SK-N-SH treated with all-trans-retinoic acid at 6 μM for 48 hours (cell line): ENCODE measurements around the gene DNAJC15.
"Not testable (repeated sequence)": the region's sequence is repeated elsewhere in the genome, so short reads cannot be mapped to it uniquely, and the experiment has no call there.

Source experiments
- ESRRG ChIP-seq: fragments of 250-450 bp; sonication (Bioruptor Pico); IDR thresholded peaks from 2 replicates; pipeline ENCODE4 v1.6.1; 2021; ENCODE audit warnings: mild to moderate bottlenecking
- OSR1 ChIP-seq: fragments of 250-450 bp; sonication (Bioruptor Pico); IDR thresholded peaks from 2 replicates; pipeline ENCODE4 v1.8.0; 2022; ENCODE audit warnings: moderate library complexity, mild to moderate bottlenecking, inconsistent platforms
- ZFP3 ChIP-seq: fragments of 250-450 bp; sonication (Bioruptor Pico); IDR thresholded peaks from 2 replicates; pipeline ENCODE4 v1.5.0; 2020; ENCODE audit warnings: mild to moderate bottlenecking, moderate library complexity
- ZFP30 ChIP-seq: fragments of 450-650 bp; formaldehyde crosslinking; IDR thresholded peaks from 2 replicates; pipeline ENCODE4 v1.5.0; 2022; ENCODE audit warnings: mild to moderate bottlenecking, moderate library complexity
- TF ChIP-seq, protein P1 (sequence below): fragments of 250-450 bp; sonication (Bioruptor Pico); IDR thresholded peaks from 2 replicates; pipeline ENCODE4 v1.5.1; 2020; ENCODE audit warnings: low read depth, mild to moderate bottlenecking, moderate library complexity
- TF ChIP-seq, protein P2 (sequence below): fragments of 250-450 bp; sonication (Bioruptor Pico); IDR thresholded peaks from 2 replicates; pipeline ENCODE4 v1.5.1; 2021; ENCODE audit warnings: mild to moderate bottlenecking, moderate library complexity

DNA sequence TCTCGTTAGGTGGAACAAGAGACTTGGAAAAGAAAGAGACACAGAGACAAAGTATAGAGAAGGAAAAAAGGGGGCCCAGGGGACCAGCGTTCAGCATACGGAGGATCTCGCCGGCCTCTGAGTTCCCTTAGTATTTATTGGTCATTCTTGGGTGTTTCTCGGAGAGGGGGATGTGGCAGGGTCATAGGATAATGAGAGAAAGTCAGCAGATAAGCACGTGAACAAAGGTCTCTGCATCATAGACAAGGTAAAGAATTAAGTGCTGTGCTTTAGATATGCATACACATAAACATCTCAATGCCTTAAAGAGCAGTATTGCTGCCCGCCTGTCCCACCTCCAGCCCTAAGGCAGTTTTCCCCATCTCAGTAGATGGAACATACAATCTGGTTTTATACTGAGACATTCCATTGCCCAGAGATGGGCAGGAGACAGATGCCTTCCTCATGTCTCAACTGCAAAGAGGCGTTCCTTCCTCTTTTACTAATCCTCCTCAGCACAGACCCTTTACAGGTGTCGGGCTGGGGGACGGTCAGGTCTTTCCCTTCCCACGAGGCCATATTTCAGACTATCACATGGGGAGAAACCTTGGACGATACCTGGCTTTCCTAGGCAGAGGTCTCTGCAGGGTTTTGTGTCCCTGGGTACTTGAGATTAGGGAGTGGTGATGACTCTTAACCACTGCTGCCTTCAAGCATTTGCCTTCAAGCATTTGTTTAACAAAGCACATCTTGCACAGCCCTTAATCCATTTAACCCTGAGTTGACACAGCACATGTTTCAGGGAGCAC lies 17.4 kb downstream of the DNAJC15 start:
- TF ChIP-seq, protein P1, sequence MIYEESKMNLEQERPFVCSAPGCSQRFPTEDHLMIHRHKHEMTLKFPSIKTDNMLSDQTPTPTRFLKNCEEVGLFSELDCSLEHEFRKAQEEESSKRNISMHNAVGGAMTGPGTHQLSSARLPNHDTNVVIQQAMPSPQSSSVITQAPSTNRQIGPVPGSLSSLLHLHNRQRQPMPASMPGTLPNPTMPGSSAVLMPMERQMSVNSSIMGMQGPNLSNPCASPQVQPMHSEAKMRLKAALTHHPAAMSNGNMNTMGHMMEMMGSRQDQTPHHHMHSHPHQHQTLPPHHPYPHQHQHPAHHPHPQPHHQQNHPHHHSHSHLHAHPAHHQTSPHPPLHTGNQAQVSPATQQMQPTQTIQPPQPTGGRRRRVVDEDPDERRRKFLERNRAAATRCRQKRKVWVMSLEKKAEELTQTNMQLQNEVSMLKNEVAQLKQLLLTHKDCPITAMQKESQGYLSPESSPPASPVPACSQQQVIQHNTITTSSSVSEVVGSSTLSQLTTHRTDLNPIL (CRISPR knock-in tag), result not testable (repeated sequence)
- not testable (repeated sequence) for TF ChIP-seq OSR1 (CRISPR knock-in tag); ZFP30 (CRISPR knock-in tag); ESRRG; ZFP3
- TF ChIP-seq, protein P2, sequence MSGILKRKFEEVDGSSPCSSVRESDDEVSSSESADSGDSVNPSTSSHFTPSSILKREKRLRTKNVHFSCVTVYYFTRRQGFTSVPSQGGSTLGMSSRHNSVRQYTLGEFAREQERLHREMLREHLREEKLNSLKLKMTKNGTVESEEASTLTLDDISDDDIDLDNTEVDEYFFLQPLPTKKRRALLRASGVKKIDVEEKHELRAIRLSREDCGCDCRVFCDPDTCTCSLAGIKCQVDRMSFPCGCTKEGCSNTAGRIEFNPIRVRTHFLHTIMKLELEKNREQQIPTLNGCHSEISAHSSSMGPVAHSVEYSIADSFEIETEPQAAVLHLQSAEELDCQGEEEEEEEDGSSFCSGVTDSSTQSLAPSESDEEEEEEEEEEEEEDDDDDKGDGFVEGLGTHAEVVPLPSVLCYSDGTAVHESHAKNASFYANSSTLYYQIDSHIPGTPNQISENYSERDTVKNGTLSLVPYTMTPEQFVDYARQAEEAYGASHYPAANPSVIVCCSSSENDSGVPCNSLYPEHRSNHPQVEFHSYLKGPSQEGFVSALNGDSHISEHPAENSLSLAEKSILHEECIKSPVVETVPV (CRISPR knock-in tag), result not testable (repeated sequence)
